ENCODE results near the gene MBP.
A peak's percentile ranks its signal among the peaks of the same experiment; 100 is the strongest.

MBP gene

GRCh38 chr18:77061281-77061945 lies 71.2 kb downstream of the MBP start:
- no peaks in the 10 kb centered on the region for H3K27me3 Mint-ChIP-seq (ENCODE audit: low read depth)
- peaks cover 58% of the 10 kb centered on the region for H3K36me3 Mint-ChIP-seq (ENCODE audit: low read depth)
- peak overlapping the region; percentile 99 for H3K27ac Mint-ChIP-seq
- peaks cover 80% of the 10 kb centered on the region for H3K4me1 Mint-ChIP-seq (ENCODE audit: low read depth)
- H3K9me3 Mint-ChIP-seq = no peaks in the 10 kb centered on the region
- H3K4me3 Mint-ChIP-seq = peak overlapping the region; percentile 81

GRCh38 chr18:77060151-77060550 lies 72.4 kb downstream of the MBP start:
- peak overlapping the region; percentile 52 for H3K27ac Mint-ChIP-seq
- no peaks in the 10 kb centered on the region for H3K27me3 Mint-ChIP-seq (ENCODE audit: low read depth)
- no peak overlapping the region for H3K4me3 Mint-ChIP-seq
- peaks cover 47% of the 10 kb centered on the region for H3K36me3 Mint-ChIP-seq (ENCODE audit: low read depth)
- peaks cover 77% of the 10 kb centered on the region for H3K4me1 Mint-ChIP-seq (ENCODE audit: low read depth)
- H3K9me3 Mint-ChIP-seq = no peaks in the 10 kb centered on the region

- peaks cover 40% of the 10 kb centered on the region for H3K36me3 Mint-ChIP-seq (ENCODE audit: low read depth)
- peak overlapping the region; percentile 43 for H3K4me3 Mint-ChIP-seq
- H3K4me1 Mint-ChIP-seq (ENCODE audit: low read depth) = peaks cover 79% of the 10 kb centered on the region
- H3K9me3 Mint-ChIP-seq = no peaks in the 10 kb centered on the region
- peak overlapping the region; percentile 79 for H3K27ac Mint-ChIP-seq
- no peaks in the 10 kb centered on the region for H3K27me3 Mint-ChIP-seq (ENCODE audit: low read depth)
These were observed 73.2 kb downstream of the MBP start for GRCh38 chr18:77059294-77059916.

- H3K27me3 Mint-ChIP-seq (ENCODE audit: low read depth) = no peaks in the 10 kb centered on the region
- H3K27ac Mint-ChIP-seq = no peak overlapping the region
- peaks cover 79% of the 10 kb centered on the region for H3K4me1 Mint-ChIP-seq (ENCODE audit: low read depth)
- H3K9me3 Mint-ChIP-seq = no peaks in the 10 kb centered on the region
- peaks cover 34% of the 10 kb centered on the region for H3K36me3 Mint-ChIP-seq (ENCODE audit: low read depth)
- no peak overlapping the region for H3K4me3 Mint-ChIP-seq
These were observed 74.2 kb downstream of the MBP start for GRCh38 chr18:77058290-77058835.

DNA sequence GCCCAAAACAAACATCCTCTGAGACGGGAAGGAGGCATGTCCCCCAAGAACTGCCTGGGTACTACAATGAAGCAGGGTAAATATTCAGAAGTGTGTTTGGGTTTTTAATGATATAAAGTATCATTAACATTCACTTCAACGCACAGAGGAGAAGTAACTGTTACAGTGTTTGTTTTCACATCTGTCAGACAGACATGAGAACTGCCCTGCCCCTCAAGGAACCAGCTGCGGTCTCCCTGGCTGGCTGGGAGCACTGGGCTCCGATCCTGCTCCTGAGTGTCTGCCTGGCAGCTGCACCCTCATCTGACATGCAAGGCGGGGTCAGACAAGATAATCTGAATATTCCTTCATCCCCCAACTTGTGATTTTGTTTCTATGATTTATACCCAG lies 75.6 kb downstream of the MBP start:
- Mint-ChIP-seq H3K9me3 (no peaks in the 10 kb centered on the region), H3K4me1 (ENCODE audit: low read depth) (peaks cover 72% of the 10 kb centered on the region), H3K36me3 (ENCODE audit: low read depth) (peaks cover 26% of the 10 kb centered on the region), H3K4me3 (no peak overlapping the region), H3K27me3 (ENCODE audit: low read depth) (no peaks in the 10 kb centered on the region), H3K27ac (peak overlapping the region; percentile 90)

DNA sequence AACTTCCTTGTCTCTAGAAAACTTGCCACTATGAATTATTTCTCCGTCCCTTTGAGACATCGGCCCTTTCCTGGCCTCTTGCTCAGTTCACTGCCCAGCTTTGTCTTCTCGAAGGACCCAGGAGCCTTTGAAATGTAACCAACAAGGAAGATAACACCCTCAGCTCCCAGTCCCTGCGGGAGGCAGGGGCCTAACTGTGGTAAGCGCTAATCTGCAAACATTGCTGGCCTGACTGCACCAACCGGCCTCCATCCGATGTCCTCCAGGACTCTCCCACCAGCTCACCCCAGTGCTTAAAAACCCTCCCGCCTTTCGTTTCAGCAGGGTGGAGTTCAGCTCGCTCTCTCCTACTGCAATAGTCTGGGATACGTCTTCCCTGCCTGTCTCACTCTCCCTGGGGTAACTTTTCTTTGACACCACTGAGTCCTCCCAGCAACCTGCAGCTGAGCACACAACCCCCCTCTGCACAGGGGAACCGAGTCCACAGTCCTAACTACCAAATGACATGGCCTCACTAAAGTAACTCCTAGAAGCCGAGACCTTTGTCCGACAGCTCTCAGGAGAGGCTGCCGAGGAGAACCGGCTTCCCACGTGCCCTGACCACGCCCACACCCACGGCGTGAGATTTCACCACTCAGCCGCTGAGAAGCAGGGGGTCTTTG lies 76.1 kb downstream of the MBP start:
- Mint-ChIP-seq H3K27me3 (ENCODE audit: low read depth) (no peaks in the 10 kb centered on the region), H3K9me3 (no peaks in the 10 kb centered on the region), H3K27ac (peak overlapping the region; percentile 90), H3K36me3 (ENCODE audit: low read depth) (peaks cover 24% of the 10 kb centered on the region), H3K4me3 (peak overlapping the region; percentile 47), H3K4me1 (ENCODE audit: low read depth) (peaks cover 68% of the 10 kb centered on the region)

DNA sequence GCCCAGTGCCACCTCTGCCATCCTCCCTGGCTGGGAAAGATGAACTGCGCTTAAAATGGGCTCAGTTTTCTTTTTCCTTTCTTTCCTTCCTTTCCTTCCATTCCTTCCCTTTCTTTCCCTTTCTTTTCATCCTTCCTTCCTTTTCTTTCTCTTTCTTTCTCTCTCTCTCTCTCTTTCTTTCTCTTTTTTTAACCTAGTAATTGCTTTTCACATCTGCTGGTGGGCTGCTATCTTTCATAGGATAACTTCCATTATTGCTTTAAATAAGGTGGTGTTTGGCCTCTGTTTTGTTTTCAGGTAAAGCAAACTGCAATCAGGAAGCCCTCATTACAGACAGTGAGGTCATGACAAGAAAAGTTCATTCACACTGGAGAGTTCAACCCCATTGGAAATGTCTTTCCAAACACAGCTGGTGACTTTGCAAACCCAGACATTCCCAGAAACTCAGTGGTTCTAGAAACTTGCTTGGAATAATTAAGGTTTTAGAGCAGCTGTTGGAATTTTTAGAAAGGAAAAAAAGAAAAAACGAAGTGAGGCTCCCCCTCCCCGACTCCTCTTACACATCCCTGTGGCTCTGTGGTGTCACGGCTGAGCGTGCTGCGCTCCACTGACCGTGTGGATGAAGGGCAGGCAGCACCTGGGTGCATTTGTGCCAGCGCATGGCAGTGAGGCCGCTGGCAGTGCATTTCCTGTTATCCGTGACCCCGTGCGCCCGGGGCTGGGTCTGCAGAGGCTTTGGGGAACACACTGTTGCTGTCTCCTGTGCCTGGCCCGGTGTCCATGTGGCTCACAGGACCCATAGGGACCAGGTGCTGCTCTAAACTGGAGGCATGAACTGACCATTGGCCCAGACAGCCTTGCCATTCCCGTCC lies 76.9 kb downstream of the MBP start:
- peaks cover 63% of the 10 kb centered on the region for H3K4me1 Mint-ChIP-seq (ENCODE audit: low read depth)
- peak overlapping the region; percentile 90 for H3K27ac Mint-ChIP-seq
- peaks cover 22% of the 10 kb centered on the region for H3K36me3 Mint-ChIP-seq (ENCODE audit: low read depth)
- no peaks in the 10 kb centered on the region for H3K27me3 Mint-ChIP-seq (ENCODE audit: low read depth)
- H3K9me3 Mint-ChIP-seq = no peaks in the 10 kb centered on the region
- H3K4me3 Mint-ChIP-seq = peak overlapping the region; percentile 76

GRCh38 chr18:77054606-77055428 lies 77.8 kb downstream of the MBP start:
- peaks cover 57% of the 10 kb centered on the region for H3K4me1 Mint-ChIP-seq (ENCODE audit: low read depth)
- no peaks in the 10 kb centered on the region for H3K9me3 Mint-ChIP-seq
- peaks cover 19% of the 10 kb centered on the region for H3K36me3 Mint-ChIP-seq (ENCODE audit: low read depth)
- H3K27ac Mint-ChIP-seq = peak overlapping the region; percentile 90
- peak overlapping the region; percentile 76 for H3K4me3 Mint-ChIP-seq
- no peaks in the 10 kb centered on the region for H3K27me3 Mint-ChIP-seq (ENCODE audit: low read depth)

- Mint-ChIP-seq H3K27me3 (ENCODE audit: low read depth) (no peaks in the 10 kb centered on the region), H3K4me3 (peak overlapping the region; percentile 76), H3K27ac (peak overlapping the region; percentile 90), H3K4me1 (ENCODE audit: low read depth) (peaks cover 53% of the 10 kb centered on the region), H3K9me3 (no peaks in the 10 kb centered on the region), H3K36me3 (ENCODE audit: low read depth) (peaks cover 17% of the 10 kb centered on the region)
These were observed 78.3 kb downstream of the MBP start for GRCh38 chr18:77054288-77054605.

- H3K36me3 Mint-ChIP-seq (ENCODE audit: low read depth) = peaks cover 13% of the 10 kb centered on the region
- no peaks in the 10 kb centered on the region for H3K9me3 Mint-ChIP-seq
- H3K4me3 Mint-ChIP-seq = peak overlapping the region; percentile 76
- H3K27me3 Mint-ChIP-seq (ENCODE audit: low read depth) = no peaks in the 10 kb centered on the region
- peaks cover 50% of the 10 kb centered on the region for H3K4me1 Mint-ChIP-seq (ENCODE audit: low read depth)
- peak overlapping the region; percentile 90 for H3K27ac Mint-ChIP-seq
These were observed 78.8 kb downstream of the MBP start for GRCh38 chr18:77053616-77054287.

DNA sequence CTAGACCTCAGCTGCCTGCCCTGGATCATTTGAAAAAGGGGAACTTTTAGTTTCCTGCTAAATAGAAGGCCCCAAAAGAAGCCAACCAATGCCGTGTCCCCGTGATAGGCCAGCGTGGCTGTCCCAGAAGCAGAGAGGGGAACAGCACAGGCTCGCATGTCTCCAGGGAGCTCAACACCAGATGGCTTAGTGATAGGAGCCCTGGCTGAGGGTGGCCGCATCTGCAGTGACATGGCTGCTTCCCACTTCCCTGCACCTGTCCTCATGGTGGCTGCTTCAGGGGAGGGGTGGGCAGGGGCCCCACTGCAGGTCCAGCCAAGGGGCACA lies 79.6 kb downstream of the MBP start:
- H3K27ac Mint-ChIP-seq = no peak overlapping the region
- H3K9me3 Mint-ChIP-seq = no peaks in the 10 kb centered on the region
- peaks cover 52% of the 10 kb centered on the region for H3K4me1 Mint-ChIP-seq (ENCODE audit: low read depth)
- peaks cover 16% of the 10 kb centered on the region for H3K36me3 Mint-ChIP-seq (ENCODE audit: low read depth)
- no peak overlapping the region for H3K4me3 Mint-ChIP-seq
- H3K27me3 Mint-ChIP-seq (ENCODE audit: low read depth) = no peaks in the 10 kb centered on the region

GRCh38 chr18:77052297-77052982 lies 80.1 kb downstream of the MBP start:
- H3K4me1 Mint-ChIP-seq (ENCODE audit: low read depth) = peaks cover 53% of the 10 kb centered on the region
- peaks cover 19% of the 10 kb centered on the region for H3K36me3 Mint-ChIP-seq (ENCODE audit: low read depth)
- peak overlapping the region; percentile 45 for H3K27ac Mint-ChIP-seq
- no peak overlapping the region for H3K4me3 Mint-ChIP-seq
- H3K27me3 Mint-ChIP-seq (ENCODE audit: low read depth) = no peaks in the 10 kb centered on the region
- H3K9me3 Mint-ChIP-seq = no peaks in the 10 kb centered on the region

All from T-helper 1 cell treated with Interleukin-12 subunit alpha and Interleukin-12 subunit beta and Interleukin-4 antibody, amounts not matched to agents 30 μg/mL and 1 μg/mL, for 36 hours (primary cell).